GM18951 (cell line): ENCODE results near the gene LENEP.

Experiments used
- POLR2A ChIP-seq: IDR thresholded peaks from 4 replicates; pipeline ENCODE4 v1.6.1; 2011; ENCODE audit warnings: mild to moderate bottlenecking; ENCODE audit not compliant: insufficient read length, insufficient read depth; ENCODE audit errors: extremely low read depth
- in situ Hi-C: fragments of 300-500 bp; cut with MboI; formaldehyde crosslinking; loops from one replicate; pipeline ENCODE4 v1.12.0; 2022; ENCODE audit warnings: low sequenced_read_pairs, mixed read lengths, inconsistent platforms; ENCODE audit not compliant: unreplicated experiment

The LENEP gene

GRCh38 chr1:155030243-155030795, 36.9 kb downstream of the LENEP start:
- TF ChIP-seq POLR2A = no peak
- in situ Hi-C loops = no loop called here

GRCh38 chr1:155030899-155031298, 37.5 kb downstream of the LENEP start:
- in situ Hi-C loops = no loop called here
- TF ChIP-seq POLR2A = no peak

GRCh38 chr1:155032886-155033285, 39.5 kb downstream of the LENEP start:
- in situ Hi-C loops = no loop called here
- TF ChIP-seq POLR2A = no peak

GRCh38 chr1:155033524-155033923, 40.1 kb downstream of the LENEP start, which contains the start of the genes DCST1 and DCST2:
TSS of gene DCST1 (plus strand) at chr1:155033824. CDS start at chr1:155034037, 213 bp downstream.
TSS of gene DCST2 (minus strand) at chr1:155033781. CDS start at chr1:155033701, 80 bp downstream.
- no peak for TF ChIP-seq POLR2A
- in situ Hi-C loops = no loop called here

- in situ Hi-C loops = no loop called here
- no peak for TF ChIP-seq POLR2A
Measured at GRCh38 chr1:155034318-155035208, 41.2 kb downstream of the LENEP start.

- no peak for TF ChIP-seq POLR2A
- in situ Hi-C loops = no loop called here
Measured at GRCh38 chr1:155035936-155036335, 42.5 kb downstream of the LENEP start.

- TF ChIP-seq POLR2A = no peak
- in situ Hi-C loops = no loop called here
Measured at GRCh38 chr1:155037043-155037442, 43.7 kb downstream of the LENEP start.

GRCh38 chr1:155037851-155038441, 44.6 kb downstream of the LENEP start:
- TF ChIP-seq POLR2A = no peak
- in situ Hi-C loops = no loop called here

GRCh38 chr1:155038602-155039307, 45.4 kb downstream of the LENEP start:
- in situ Hi-C loops = no loop called here
- no peak for TF ChIP-seq POLR2A

GRCh38 chr1:155039308-155039669, 45.9 kb downstream of the LENEP start:
- in situ Hi-C loops = no loop called here
- TF ChIP-seq POLR2A = no peak

GRCh38 chr1:155040358-155041093, 47.1 kb downstream of the LENEP start:
- no peak for TF ChIP-seq POLR2A
- in situ Hi-C loops = no loop called here

- TF ChIP-seq POLR2A = no peak
- in situ Hi-C loops = no loop called here
Measured at GRCh38 chr1:155042789-155043188, 49.4 kb downstream of the LENEP start.
